Measurements from ENCODE around the gene DGAT2.

The DGAT2 gene

GRCh38 chr11:75781296-75781695 is 12.7 kb downstream of the DGAT2 start:
- no peak for DNase-seq

- DNase-seq, result no peak
These were observed 13.3 kb downstream of the DGAT2 start for GRCh38 chr11:75781831-75782230.

- DNase-seq, result no peak
These were observed 14.1 kb downstream of the DGAT2 start for GRCh38 chr11:75782540-75783263.

GRCh38 chr11:75783416-75784084 is 15.0 kb downstream of the DGAT2 start:
- no peak for DNase-seq

GRCh38 chr11:75784085-75784478 is 15.5 kb downstream of the DGAT2 start:
- no peak for DNase-seq

GRCh38 chr11:75784506-75784905 is 15.9 kb downstream of the DGAT2 start:
- DNase-seq, result no peak

- DNase-seq, result no peak
These were observed 16.6 kb downstream of the DGAT2 start for GRCh38 chr11:75785187-75785586.

GRCh38 chr11:75786101-75786736 is 17.6 kb downstream of the DGAT2 start:
- no peak for DNase-seq

GRCh38 chr11:75789521-75789920 is 20.9 kb downstream of the DGAT2 start:
- DNase-seq, result no peak

- no peak for DNase-seq
These were observed 22.4 kb downstream of the DGAT2 start for GRCh38 chr11:75790986-75791385.

- DNase-seq, result no peak
These were observed 23.7 kb downstream of the DGAT2 start for GRCh38 chr11:75792127-75792731.

- DNase-seq, result no peak
These were observed 24.6 kb downstream of the DGAT2 start for GRCh38 chr11:75792997-75793800.

GRCh38 chr11:75793966-75794365 is 25.4 kb downstream of the DGAT2 start:
- DNase-seq, result no peak

GRCh38 chr11:75795276-75796090 is 26.9 kb downstream of the DGAT2 start:
- DNase-seq, result no peak

GRCh38 chr11:75796091-75796435 is 27.5 kb downstream of the DGAT2 start:
- DNase-seq, result no peak

GRCh38 chr11:75797116-75797515 is 28.5 kb downstream of the DGAT2 start:
- DNase-seq, result no peak

GRCh38 chr11:75797792-75798191 is 29.2 kb downstream of the DGAT2 start:
- DNase-seq, result no peak

GRCh38 chr11:75800136-75800675 is 31.6 kb downstream of the DGAT2 start:
- DNase-seq, result no peak

GRCh38 chr11:75800728-75801361 is 32.3 kb downstream of the DGAT2 start:
- no peak for DNase-seq

- DNase-seq, result no peak
These were observed 32.9 kb downstream of the DGAT2 start for GRCh38 chr11:75801362-75802020.

Measured in DMS 273 treated with DMSO at 0.1 percent for 48 hours (cell line).